CD14-positive monocyte (primary cell): ENCODE data around the gene ITPA. TPM values are rescaled to one million over a fixed set of nuclear protein-coding genes. Genes with fewer than 3 reads are reported as not detected.

Experiments
- DNase-seq, 3 donors: peaks; one replicate each; pipeline ENCODE4 v3.0.0-alpha.2; 2011 to 2022
- H2AFZ ChIP-seq: 2 replicates; pipeline ENCODE4 v1.6.0; 2012; ENCODE audit warnings: mild to moderate bottlenecking, low read depth, low read length, inconsistent platforms; ENCODE audit not compliant: insufficient read depth, poor library complexity, severe bottlenecking
- H3K27ac ChIP-seq, 2 donors: 1 replicate in 1 of 2; 2 replicates in 1 of 2; pipeline ENCODE4 v1.5.1; 2012 to 2013; ENCODE audit warnings: low read length in 2 of 2, control low read depth in 1 of 2, inconsistent platforms in 1 of 2, low read depth in 1 of 2, mild to moderate bottlenecking in 1 of 2
- H3K27me3 ChIP-seq, 2 donors: one replicate each; pipeline versions ENCODE4 v1.6.0 to v1.6.1; 2011 to 2013; ENCODE audit warnings: low read length in 2 of 2; ENCODE audit not compliant: control insufficient read depth in 2 of 2, insufficient read depth in 2 of 2
- H3K36me3 ChIP-seq, 2 donors: replicated peaks in 1 of 2; 1 replicate in 1 of 2; 2 replicates in 1 of 2; pipeline versions ENCODE4 v1.5.1 to v1.6.1; 2012 to 2013; ENCODE audit warnings: low read length in 2 of 2, control low read depth in 1 of 2, inconsistent platforms in 1 of 2, mild to moderate bottlenecking in 1 of 2; ENCODE audit not compliant: insufficient read depth in 2 of 2, control insufficient read depth in 1 of 2
- H3K4me1 ChIP-seq, 2 donors: 1 replicate in 1 of 2; 2 replicates in 1 of 2; pipeline versions ENCODE4 v1.5.1 to v1.6.1; 2012 to 2013; ENCODE audit warnings: low read length in 2 of 2, control low read depth in 1 of 2, inconsistent platforms in 1 of 2, mild to moderate bottlenecking in 1 of 2, moderate library complexity in 1 of 2; ENCODE audit not compliant: insufficient read depth in 2 of 2, control insufficient read depth in 1 of 2
- H3K4me2 ChIP-seq: replicated peaks from 2 replicates; pipeline ENCODE3; 2012; ENCODE audit warnings: low read length, moderate library complexity, mild to moderate bottlenecking; ENCODE audit not compliant: poor library complexity, severe bottlenecking; ENCODE audit errors: extremely low read depth
- H3K4me3 ChIP-seq, 3 experiments: fragments of 200-600 bp in 1 of 3; sonication (generic) in 1 of 3; replicated peaks in 1 of 3; 1 replicate in 2 of 3; 2 replicates in 1 of 3; pipeline ENCODE4 v1.5.1; 2011 to 2013; ENCODE audit warnings: low read length in 3 of 3, mild to moderate bottlenecking in 3 of 3, control low read depth in 2 of 3, low read depth in 2 of 3, inconsistent platforms in 1 of 3, moderate library complexity in 1 of 3
- H3K79me2 ChIP-seq: 2 replicates; pipeline ENCODE4 v1.6.0; 2012; ENCODE audit warnings: mild to moderate bottlenecking, control low read depth, inconsistent platforms, low read length, moderate library complexity; ENCODE audit not compliant: insufficient read depth
- H3K9ac ChIP-seq: 2 replicates; pipeline ENCODE4 v1.6.0; 2017; ENCODE audit warnings: low read length, mild to moderate bottlenecking; ENCODE audit not compliant: insufficient read depth, poor library complexity, severe bottlenecking
- H3K9me3 ChIP-seq, 2 donors: replicated peaks in 1 of 2; 1 replicate in 1 of 2; 2 replicates in 1 of 2; pipeline versions ENCODE4 v1.5.1 to v1.6.1; 2012 to 2013; ENCODE audit warnings: low read length in 2 of 2, control low read depth in 1 of 2; ENCODE audit not compliant: control insufficient read depth in 1 of 2, insufficient read depth in 1 of 2
- H4K20me1 ChIP-seq: 2 replicates; pipeline ENCODE4 v1.6.0; 2012; ENCODE audit warnings: mild to moderate bottlenecking, low read length, control low read depth, moderate library complexity; ENCODE audit not compliant: insufficient read depth
- H3K27ac Mint-ChIP-seq, 7 donors: one replicate each; pipeline ENCODE4 v1.8.0; 2020; ENCODE audit warnings: mild to moderate bottlenecking in 7 of 7, mixed read lengths in 7 of 7, moderate library complexity in 6 of 7, inconsistent platforms in 2 of 7
- H3K27me3 Mint-ChIP-seq, 3 donors: one replicate each; pipeline ENCODE4 v1.8.0; 2021 to 2022; ENCODE audit warnings: low read depth in 3 of 3, mild to moderate bottlenecking in 3 of 3, mixed read lengths in 3 of 3, moderate library complexity in 3 of 3, inconsistent platforms in 1 of 3
- H3K36me3 Mint-ChIP-seq, 2 donors: one replicate each; pipeline ENCODE4 v1.8.0; 2020; ENCODE audit warnings: mixed read lengths in 2 of 2, inconsistent platforms in 1 of 2, mild to moderate bottlenecking in 1 of 2
- H3K4me1 Mint-ChIP-seq: one replicate; pipeline ENCODE4 v1.8.0; 2020; ENCODE audit warnings: mild to moderate bottlenecking, mixed read lengths
- H3K4me3 Mint-ChIP-seq, 2 donors: one replicate each; pipeline ENCODE4 v1.8.0; 2020; ENCODE audit warnings: mild to moderate bottlenecking in 2 of 2, mixed read lengths in 2 of 2, moderate library complexity in 1 of 2
- H3K9me3 Mint-ChIP-seq, 7 donors: one replicate each; pipeline ENCODE4 v1.8.0; 2020 to 2022; ENCODE audit warnings: mixed read lengths in 7 of 7, mild to moderate bottlenecking in 6 of 7, moderate library complexity in 6 of 7, inconsistent platforms in 2 of 7
- WGBS: methylation state at CpG from one replicate; pipeline ENCODE4 v1.1.5; 2013; ENCODE audit warnings: missing lambda C conversion rate; ENCODE audit not compliant: insufficient coverage; 5-methylcytosine and 5-hydroxymethylcytosine counted together
- intact Hi-C, 2 donors: fragments of 100-400 bp; cut with micrococcal nuclease; formaldehyde crosslinking; loops; one replicate each; pipeline versions ENCODE4 v1.15.0 to v1.15.1; 2023
- polyA plus RNA-seq, 3 donors: library from polyadenylated mRNA; depleted of rRNA in 1 of 3; unstranded in 2 of 3; stranded (reverse) in 1 of 3; fragments of 300-500 nt in 2 of 3; fragments of >200 nt in 1 of 3; fragmentation: Illumina TruSeq in 2 of 3; gene quantifications; 1 replicate in 2 of 3; 2 replicates in 1 of 3; pipeline ENCODE4 v1.2.3, GENCODE V29; 2012 to 2021
- TF ChIP-seq, protein P1 (sequence below): fragments of 200-600 bp; IDR thresholded peaks from one replicate; pipeline ENCODE4 v1.8.0; 2022; ENCODE audit warnings: antibody characterized with exemption, mild to moderate bottlenecking

Gene ITPA
- polyA plus RNA-seq, 3 donors: 39.5 to 62.8 (median 57.0) TPM

DNA sequence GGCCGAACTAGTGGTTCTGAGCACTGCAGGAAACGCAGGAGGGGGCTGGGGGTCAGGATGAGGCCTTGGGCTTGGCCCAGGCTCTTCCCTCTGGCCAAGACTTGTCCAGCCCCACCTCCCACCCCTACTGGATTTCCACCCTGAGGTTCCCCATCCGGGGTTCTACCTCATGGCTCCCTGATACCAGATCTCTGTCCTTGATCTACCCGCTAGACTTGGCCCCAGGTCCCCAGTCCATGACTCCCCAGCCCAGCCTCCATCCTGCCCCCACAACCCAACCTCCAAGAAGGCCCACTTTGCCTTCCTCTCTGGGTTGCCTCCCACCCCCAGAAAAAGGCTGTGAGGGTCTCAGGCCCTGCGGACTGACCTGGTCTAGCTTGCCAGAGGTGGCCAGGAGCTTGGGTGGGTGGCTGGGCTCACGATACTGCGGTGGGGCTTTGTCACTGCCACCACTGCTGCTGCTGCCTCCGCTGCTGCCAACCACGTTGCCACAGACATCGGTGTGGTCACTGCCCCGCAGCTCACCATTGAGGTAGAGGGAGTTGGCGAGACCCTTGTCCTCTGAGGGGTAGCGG is 42.9 kb upstream of the ITPA start:
- no peaks in the 10 kb centered on the region for H3K36me3 ChIP-seq
- no peak overlapping the region for H3K27ac Mint-ChIP-seq
- H3K27me3 ChIP-seq: peaks cover 11 to 46% of the 10 kb centered on the region in 2 donors
- H3K27ac ChIP-seq: no peak overlapping the region
- no peaks in the 10 kb centered on the region for H3K79me2 ChIP-seq
- H3K4me1 ChIP-seq: peaks cover 0 to 11% of the 10 kb centered on the region in 2 donors
- H3K4me3 Mint-ChIP-seq: peak overlapping the region in 1 of 2 donors; percentile 67
- H3K9ac ChIP-seq: no peak overlapping the region
- H3K9me3 ChIP-seq: peaks cover 0 to 16% of the 10 kb centered on the region in 2 donors
- DNase-seq: no peak
- H2AFZ ChIP-seq: no peak overlapping the region
- WGBS: 94% methylated on average over 12 of the region's 13 CpGs
- H3K4me1 Mint-ChIP-seq: peaks cover 12% of the 10 kb centered on the region
- TF ChIP-seq, protein P1, sequence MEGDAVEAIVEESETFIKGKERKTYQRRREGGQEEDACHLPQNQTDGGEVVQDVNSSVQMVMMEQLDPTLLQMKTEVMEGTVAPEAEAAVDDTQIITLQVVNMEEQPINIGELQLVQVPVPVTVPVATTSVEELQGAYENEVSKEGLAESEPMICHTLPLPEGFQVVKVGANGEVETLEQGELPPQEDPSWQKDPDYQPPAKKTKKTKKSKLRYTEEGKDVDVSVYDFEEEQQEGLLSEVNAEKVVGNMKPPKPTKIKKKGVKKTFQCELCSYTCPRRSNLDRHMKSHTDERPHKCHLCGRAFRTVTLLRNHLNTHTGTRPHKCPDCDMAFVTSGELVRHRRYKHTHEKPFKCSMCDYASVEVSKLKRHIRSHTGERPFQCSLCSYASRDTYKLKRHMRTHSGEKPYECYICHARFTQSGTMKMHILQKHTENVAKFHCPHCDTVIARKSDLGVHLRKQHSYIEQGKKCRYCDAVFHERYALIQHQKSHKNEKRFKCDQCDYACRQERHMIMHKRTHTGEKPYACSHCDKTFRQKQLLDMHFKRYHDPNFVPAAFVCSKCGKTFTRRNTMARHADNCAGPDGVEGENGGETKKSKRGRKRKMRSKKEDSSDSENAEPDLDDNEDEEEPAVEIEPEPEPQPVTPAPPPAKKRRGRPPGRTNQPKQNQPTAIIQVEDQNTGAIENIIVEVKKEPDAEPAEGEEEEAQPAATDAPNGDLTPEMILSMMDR: no peak
- intact Hi-C loops: no loop called here
- no peaks in the 10 kb centered on the region for H4K20me1 ChIP-seq
- H3K4me2 ChIP-seq: no peak overlapping the region
- peaks cover 0 to 3% of the 10 kb centered on the region in 2 donors for H3K36me3 Mint-ChIP-seq
- no peak overlapping the region for H3K4me3 ChIP-seq
- peaks cover 45 to 64% (median 56%) of the 10 kb centered on the region in 3 donors for H3K27me3 Mint-ChIP-seq
- H3K9me3 Mint-ChIP-seq: peaks cover 0 to 9% (median 2%) of the 10 kb centered on the region in 7 donors

DNA sequence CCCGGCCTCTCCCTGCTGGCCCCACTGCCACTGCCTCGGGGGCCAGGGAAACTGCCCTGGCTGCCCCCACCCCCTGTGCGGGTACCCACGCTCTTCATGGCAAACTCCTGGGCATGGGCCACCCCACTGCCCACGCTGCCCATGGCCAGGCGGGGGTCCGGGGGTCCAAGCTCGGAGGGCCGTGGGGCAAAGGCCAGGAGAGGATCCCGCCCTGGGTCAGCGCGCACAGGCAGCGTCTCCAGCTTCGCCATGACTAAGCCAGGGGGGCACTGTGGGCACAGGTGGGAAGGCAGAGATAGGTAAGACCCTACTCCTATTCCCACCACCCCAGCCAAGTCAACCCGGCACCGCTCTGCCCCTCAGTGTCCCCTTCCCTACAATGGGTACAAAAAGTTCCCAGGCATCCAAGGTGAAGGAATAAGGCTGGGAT is 42.4 kb upstream of the ITPA start:
- intact Hi-C loops: no loop called here
- peaks cover 0 to 3% of the 10 kb centered on the region in 2 donors for H3K36me3 Mint-ChIP-seq
- H3K27me3 Mint-ChIP-seq: peaks cover 49 to 70% (median 61%) of the 10 kb centered on the region in 3 donors
- Histone ChIP-seq H3K4me3 (no peak overlapping the region), H3K27me3 (peaks cover 15 to 51% of the 10 kb centered on the region in 2 donors), H3K9me3 (peaks cover 0 to 16% of the 10 kb centered on the region in 2 donors), H3K4me2 (no peak overlapping the region), H3K9ac (no peak overlapping the region), H3K36me3 (no peaks in the 10 kb centered on the region), H4K20me1 (no peaks in the 10 kb centered on the region), H3K27ac (no peak overlapping the region), H3K79me2 (no peaks in the 10 kb centered on the region), H2AFZ (no peak overlapping the region), H3K4me1 (peaks cover 0 to 11% of the 10 kb centered on the region in 2 donors)
- peak overlapping the region in 1 of 2 donors; percentile 73 for H3K4me3 Mint-ChIP-seq
- WGBS: 97% methylated on average over 9 of the region's 16 CpGs
- TF ChIP-seq, protein P1: no peak
- H3K4me1 Mint-ChIP-seq: peaks cover 12% of the 10 kb centered on the region
- no peak for DNase-seq
- H3K9me3 Mint-ChIP-seq: peaks cover 0 to 10% (median 2%) of the 10 kb centered on the region in 7 donors
- H3K27ac Mint-ChIP-seq: no peak overlapping the region
